K562 (cell line): ENCODE results near the gene PTPN20. TPM values are rescaled to one million over a fixed set of nuclear protein-coding genes. Genes with fewer than 3 reads are reported as not detected.

Experiments
- CREM ChIP-seq: IDR thresholded peaks from 2 replicates; pipeline ENCODE4 v1.6.1; 2014; ENCODE audit warnings: antibody characterized with exemption, low read depth
- CUX1 ChIP-seq: fragments of 200-800 bp; sonication (Bioruptor generic); IDR thresholded peaks from 2 replicates; pipeline ENCODE4 v1.6.1; 2016; ENCODE audit warnings: missing genetic modification characterization, missing compliant biosample characterization
- HNRNPL ChIP-seq: fragments of 200-400 bp; formaldehyde crosslinking; IDR thresholded peaks from 2 replicates; pipeline ENCODE4 v1.6.1; 2017; ENCODE audit warnings: low read depth, mild to moderate bottlenecking, low read length
- HOMEZ ChIP-seq: fragments of 250-450 bp; sonication (Bioruptor Pico); IDR thresholded peaks from 2 replicates; pipeline ENCODE4 v1.4.0; 2020; ENCODE audit warnings: mild to moderate bottlenecking, moderate library complexity
- MTA3 ChIP-seq: fragments of 450-650 bp; formaldehyde crosslinking; IDR thresholded peaks from 2 replicates; pipeline ENCODE4 v1.6.1; 2017; ENCODE audit warnings: mild to moderate bottlenecking, borderline replicate concordance
- NBN ChIP-seq: fragments of 450-650 bp; IDR thresholded peaks from 2 replicates; pipeline ENCODE4 v1.6.1; 2016; ENCODE audit warnings: low read depth, mild to moderate bottlenecking
- REST ChIP-seq, 2 experiments: fragments of 450-650 bp; formaldehyde crosslinking in 1 of 2; IDR thresholded peaks; 2 replicates each; pipeline versions ENCODE4 v1.4.0 to v1.6.1; 2014 to 2020; ENCODE audit warnings: mild to moderate bottlenecking in 2 of 2, borderline replicate concordance in 1 of 2, low read depth in 1 of 2
- ZC3H11A ChIP-seq: IDR thresholded peaks from 2 replicates; pipeline ENCODE4 v1.6.1; 2012; ENCODE audit warnings: low read depth, low read length, improper control_type of control experiment
- ZNF436 ChIP-seq: fragments of 250-450, 450-650 bp; sonication (Bioruptor Pico); formaldehyde crosslinking; IDR thresholded peaks from 2 replicates; pipeline ENCODE4 v1.7.0; 2020; ENCODE audit warnings: mild to moderate bottlenecking
- ZNF444 ChIP-seq: fragments of 250-450 bp; sonication (Bioruptor Pico); IDR thresholded peaks from 2 replicates; pipeline ENCODE4 v1.4.0; 2020; ENCODE audit warnings: mild to moderate bottlenecking, moderate library complexity
- ZNF699 ChIP-seq: fragments of 250-450 bp; sonication (Bioruptor Pico); IDR thresholded peaks from 2 replicates; pipeline ENCODE4 v1.8.0; 2021; ENCODE audit warnings: mild to moderate bottlenecking, moderate library complexity; ENCODE audit not compliant: insufficient replicate concordance
- polyA plus RNA-seq, 8 experiments: library from polyadenylated mRNA; depleted of rRNA in 4 of 8; stranded (reverse) in 5 of 8; unstranded in 3 of 8; fragments of >200 nt; fragmentation: Nextera tagmentation in 2 of 8; fragmentation: Illumina TruSeq in 1 of 8; extraction: Ambion mirVana in 2 of 8; extraction: Trizol in 1 of 8; gene quantifications; 2 replicates each; pipeline versions ENCODE4 v1.2.1 to v1.2.3, GENCODE V29; 2011 to 2014; ENCODE audit warnings: inconsistent platforms in 1 of 8, missing spikeins in 1 of 8
- total RNA-seq, 7 experiments: library from RNA; depleted of rRNA in 6 of 7; stranded (reverse); fragments of >200 nt in 6 of 7; fragmentation: Illumina TruSeq in 2 of 7; extraction: Trizol in 2 of 7; gene quantifications; 2 replicates each; pipeline versions ENCODE4 v1.2.1 to v1.2.3, GENCODE V29; 2011 to 2021; ENCODE audit warnings: low replicate concordance in 1 of 7

PTPN20 gene
- total and polyA plus RNA-seq, 9 of the 15 experiments (the other 6 are each of a cell fraction or from before 2014, with no cell fraction given) = 0.03 to 0.18 (median 0.10) TPM; not detected in 6

- TF ChIP-seq MTA3 = no peak
- TF ChIP-seq REST (IDR thresholded peaks at IDR 0.05; ENCODE audit: borderline replicate concordance) = no peak
- no peak for TF ChIP-seq REST (CRISPR knock-in tag; IDR thresholded peaks at IDR 0.05; ENCODE audit: low read depth)
- no peak for TF ChIP-seq CREM
- TF ChIP-seq NBN = no peak
- TF ChIP-seq ZC3H11A = no peak
- no peak for TF ChIP-seq ZNF699 (CRISPR knock-in tag)
- TF ChIP-seq HNRNPL = no peak
- TF ChIP-seq ZNF436 (CRISPR knock-in tag) = no peak
- TF ChIP-seq CUX1 (CRISPR knock-in tag) = no peak
- TF ChIP-seq HOMEZ = no peak
- TF ChIP-seq ZNF444 (CRISPR knock-in tag) = no peak
Observed at GRCh38 chr10:47044741-47045140, 133.5 kb downstream of the PTPN20 start (continued).
